Neural cell (in vitro differentiated cells): ENCODE data around the gene RPL28.
A peak's percentile ranks its signal among the peaks of the same experiment; 100 is the strongest.

Source experiments
- EP300 ChIP-seq: fragments of 450-650 bp; conservative IDR thresholded peaks from 2 replicates; pipeline ENCODE4 v1.6.1; 2014; ENCODE audit warnings: antibody characterized with exemption, mild to moderate bottlenecking, moderate library complexity; ENCODE audit not compliant: poor library complexity, severe bottlenecking
- EZH2 ChIP-seq: fragments of 200-600, 300-800 bp; shearing (Covaris generic), sonication (generic); IDR thresholded peaks from 2 replicates; pipeline ENCODE4 v1.6.1; 2014; ENCODE audit warnings: antibody characterized with exemption, low read length, borderline replicate concordance, mild to moderate bottlenecking; ENCODE audit not compliant: insufficient read depth, poor library complexity, severe bottlenecking
- MXI1 ChIP-seq: fragments of 450-650 bp; conservative IDR thresholded peaks from 2 replicates; pipeline ENCODE4 v1.6.1; 2014; ENCODE audit warnings: antibody characterized with exemption, mild to moderate bottlenecking; ENCODE audit not compliant: poor library complexity, severe bottlenecking
- POLR2AphosphoS5 ChIP-seq: IDR thresholded peaks from 2 replicates; pipeline ENCODE4 v1.6.1; 2012
- RAD21 ChIP-seq: fragments of 450-650 bp; conservative IDR thresholded peaks from 2 replicates; pipeline ENCODE4 v1.6.1; 2014; ENCODE audit warnings: antibody characterized with exemption, mild to moderate bottlenecking, moderate library complexity
- SMC3 ChIP-seq: fragments of 450-650 bp; conservative IDR thresholded peaks from 2 replicates; pipeline ENCODE4 v1.6.1; 2014; ENCODE audit warnings: antibody characterized with exemption, mild to moderate bottlenecking, moderate library complexity; ENCODE audit not compliant: poor library complexity
- TAF1 ChIP-seq: IDR thresholded peaks from 2 replicates; pipeline ENCODE4 v1.6.1; 2012; ENCODE audit warnings: low read depth
- TF ChIP-seq, protein P1 (sequence below): IDR thresholded peaks from 2 replicates; pipeline ENCODE4 v1.6.1; 2012; ENCODE audit warnings: borderline replicate concordance
- TF ChIP-seq, protein P2 (sequence below): fragments of 450-650 bp; IDR thresholded peaks from 2 replicates; pipeline ENCODE4 v1.5.1; 2014; ENCODE audit warnings: antibody characterized with exemption, mild to moderate bottlenecking, moderate library complexity; ENCODE audit not compliant: poor library complexity, severe bottlenecking

DNA sequence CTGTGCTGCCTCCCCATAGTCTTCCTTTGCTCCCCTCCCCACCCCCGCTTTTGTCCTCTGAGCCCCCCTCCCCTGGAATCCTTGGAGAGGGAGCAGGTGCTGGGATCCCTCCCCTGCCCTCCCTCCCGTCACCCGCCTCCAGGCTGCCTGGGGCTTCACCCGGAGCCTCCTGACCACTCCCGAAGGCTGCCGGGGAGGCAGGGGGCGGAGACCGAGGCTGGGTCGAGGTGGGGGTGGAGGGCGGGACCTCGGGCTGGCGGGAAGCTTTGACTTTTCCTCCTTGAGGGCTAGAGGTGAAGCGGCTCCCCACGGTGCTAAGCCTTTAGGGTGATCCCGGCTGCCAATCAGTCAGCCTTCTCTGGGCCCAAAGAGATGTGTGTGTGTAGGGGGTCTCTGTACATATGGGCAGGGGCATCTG is 44.6 kb upstream of the RPL28 start:
- peak; percentile 43 for TF ChIP-seq POLR2AphosphoS5
- TF ChIP-seq, protein P1, sequence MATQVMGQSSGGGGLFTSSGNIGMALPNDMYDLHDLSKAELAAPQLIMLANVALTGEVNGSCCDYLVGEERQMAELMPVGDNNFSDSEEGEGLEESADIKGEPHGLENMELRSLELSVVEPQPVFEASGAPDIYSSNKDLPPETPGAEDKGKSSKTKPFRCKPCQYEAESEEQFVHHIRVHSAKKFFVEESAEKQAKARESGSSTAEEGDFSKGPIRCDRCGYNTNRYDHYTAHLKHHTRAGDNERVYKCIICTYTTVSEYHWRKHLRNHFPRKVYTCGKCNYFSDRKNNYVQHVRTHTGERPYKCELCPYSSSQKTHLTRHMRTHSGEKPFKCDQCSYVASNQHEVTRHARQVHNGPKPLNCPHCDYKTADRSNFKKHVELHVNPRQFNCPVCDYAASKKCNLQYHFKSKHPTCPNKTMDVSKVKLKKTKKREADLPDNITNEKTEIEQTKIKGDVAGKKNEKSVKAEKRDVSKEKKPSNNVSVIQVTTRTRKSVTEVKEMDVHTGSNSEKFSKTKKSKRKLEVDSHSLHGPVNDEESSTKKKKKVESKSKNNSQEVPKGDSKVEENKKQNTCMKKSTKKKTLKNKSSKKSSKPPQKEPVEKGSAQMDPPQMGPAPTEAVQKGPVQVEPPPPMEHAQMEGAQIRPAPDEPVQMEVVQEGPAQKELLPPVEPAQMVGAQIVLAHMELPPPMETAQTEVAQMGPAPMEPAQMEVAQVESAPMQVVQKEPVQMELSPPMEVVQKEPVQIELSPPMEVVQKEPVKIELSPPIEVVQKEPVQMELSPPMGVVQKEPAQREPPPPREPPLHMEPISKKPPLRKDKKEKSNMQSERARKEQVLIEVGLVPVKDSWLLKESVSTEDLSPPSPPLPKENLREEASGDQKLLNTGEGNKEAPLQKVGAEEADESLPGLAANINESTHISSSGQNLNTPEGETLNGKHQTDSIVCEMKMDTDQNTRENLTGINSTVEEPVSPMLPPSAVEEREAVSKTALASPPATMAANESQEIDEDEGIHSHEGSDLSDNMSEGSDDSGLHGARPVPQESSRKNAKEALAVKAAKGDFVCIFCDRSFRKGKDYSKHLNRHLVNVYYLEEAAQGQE, result no peak
- TF ChIP-seq, protein P2, sequence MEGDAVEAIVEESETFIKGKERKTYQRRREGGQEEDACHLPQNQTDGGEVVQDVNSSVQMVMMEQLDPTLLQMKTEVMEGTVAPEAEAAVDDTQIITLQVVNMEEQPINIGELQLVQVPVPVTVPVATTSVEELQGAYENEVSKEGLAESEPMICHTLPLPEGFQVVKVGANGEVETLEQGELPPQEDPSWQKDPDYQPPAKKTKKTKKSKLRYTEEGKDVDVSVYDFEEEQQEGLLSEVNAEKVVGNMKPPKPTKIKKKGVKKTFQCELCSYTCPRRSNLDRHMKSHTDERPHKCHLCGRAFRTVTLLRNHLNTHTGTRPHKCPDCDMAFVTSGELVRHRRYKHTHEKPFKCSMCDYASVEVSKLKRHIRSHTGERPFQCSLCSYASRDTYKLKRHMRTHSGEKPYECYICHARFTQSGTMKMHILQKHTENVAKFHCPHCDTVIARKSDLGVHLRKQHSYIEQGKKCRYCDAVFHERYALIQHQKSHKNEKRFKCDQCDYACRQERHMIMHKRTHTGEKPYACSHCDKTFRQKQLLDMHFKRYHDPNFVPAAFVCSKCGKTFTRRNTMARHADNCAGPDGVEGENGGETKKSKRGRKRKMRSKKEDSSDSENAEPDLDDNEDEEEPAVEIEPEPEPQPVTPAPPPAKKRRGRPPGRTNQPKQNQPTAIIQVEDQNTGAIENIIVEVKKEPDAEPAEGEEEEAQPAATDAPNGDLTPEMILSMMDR, result no peak
- no peak for TF ChIP-seq EZH2
- no peak for TF ChIP-seq EP300
- no peak for TF ChIP-seq SMC3
- no peak for TF ChIP-seq RAD21
- peak; percentile 19 for TF ChIP-seq MXI1
- no peak for TF ChIP-seq TAF1
